ENCODE results near the gene NBPF6.
"Not testable (repeated sequence)": the region's sequence is repeated elsewhere in the genome, so short reads cannot be mapped to it uniquely, and the experiment has no call there.

NBPF6 gene

GRCh38 chr1:108450043-108450442, at the start of gene NBPF6:
Gene NBPF6, plus strand, starts transcription at chr1:108450343. Its CDS starts 259 bp downstream, at chr1:108450602.
- not testable (repeated sequence) for DNase-seq (ENCODE audit: low read depth)

GRCh38 chr1:108411098-108411833, 38.9 kb upstream of the NBPF6 start:
- DNase-seq (ENCODE audit: low read depth) = not testable (repeated sequence)

- DNase-seq (ENCODE audit: low read depth) = not testable (repeated sequence)
These were observed 30.0 kb upstream of the NBPF6 start for GRCh38 chr1:108420129-108420528.

- not testable (repeated sequence) for DNase-seq (ENCODE audit: low read depth)
These were observed 28.9 kb upstream of the NBPF6 start for GRCh38 chr1:108421061-108421916.

GRCh38 chr1:108426877-108427276, 23.3 kb upstream of the NBPF6 start:
- not testable (repeated sequence) for DNase-seq (ENCODE audit: low read depth)

- not testable (repeated sequence) for DNase-seq (ENCODE audit: low read depth)
These were observed 18.1 kb upstream of the NBPF6 start for GRCh38 chr1:108432002-108432401.

- DNase-seq (ENCODE audit: low read depth) = not testable (repeated sequence)
These were observed 16.7 kb upstream of the NBPF6 start for GRCh38 chr1:108433404-108433803.

- DNase-seq (ENCODE audit: low read depth) = not testable (repeated sequence)
These were observed 11.6 kb upstream of the NBPF6 start for GRCh38 chr1:108438536-108438935.

GRCh38 chr1:108454521-108454920, 4.4 kb downstream of the NBPF6 start:
- not testable (repeated sequence) for DNase-seq (ENCODE audit: low read depth)

GRCh38 chr1:108458661-108459060, 8.5 kb downstream of the NBPF6 start:
- DNase-seq (ENCODE audit: low read depth) = not testable (repeated sequence)

GRCh38 chr1:108461758-108462157, 11.6 kb downstream of the NBPF6 start:
- DNase-seq (ENCODE audit: low read depth) = not testable (repeated sequence)

GRCh38 chr1:108463962-108464361, 13.8 kb downstream of the NBPF6 start:
- DNase-seq (ENCODE audit: low read depth) = not testable (repeated sequence)

- DNase-seq (ENCODE audit: low read depth) = not testable (repeated sequence)
These were observed 16.0 kb downstream of the NBPF6 start for GRCh38 chr1:108466166-108466565.

- DNase-seq (ENCODE audit: low read depth) = not testable (repeated sequence)
These were observed 17.0 kb downstream of the NBPF6 start for GRCh38 chr1:108467155-108467554.

GRCh38 chr1:108470750-108471149, 20.6 kb downstream of the NBPF6 start:
- not testable (repeated sequence) for DNase-seq (ENCODE audit: low read depth)

- not testable (repeated sequence) for DNase-seq (ENCODE audit: low read depth)
These were observed 24.4 kb downstream of the NBPF6 start for GRCh38 chr1:108474516-108474915.

GRCh38 chr1:108478429-108479015, 28.4 kb downstream of the NBPF6 start:
- no peak for DNase-seq (ENCODE audit: low read depth)

GRCh38 chr1:108482708-108483107, 32.6 kb downstream of the NBPF6 start:
- no peak for DNase-seq (ENCODE audit: low read depth)

- DNase-seq (ENCODE audit: low read depth) = not testable (repeated sequence)
These were observed 35.8 kb downstream of the NBPF6 start for GRCh38 chr1:108485990-108486389.

- not testable (repeated sequence) for DNase-seq (ENCODE audit: low read depth)
These were observed 36.6 kb downstream of the NBPF6 start for GRCh38 chr1:108486707-108487106.

GRCh38 chr1:108495008-108495407, 44.9 kb downstream of the NBPF6 start:
- DNase-seq (ENCODE audit: low read depth) = not testable (repeated sequence)

- DNase-seq (ENCODE audit: low read depth) = not testable (repeated sequence)
These were observed 46.7 kb downstream of the NBPF6 start for GRCh38 chr1:108496856-108497255.
